ENCODE results near the gene RPL10A.
"Not testable (repeated sequence)": the region's sequence is repeated elsewhere in the genome, so short reads cannot be mapped to it uniquely, and the experiment has no call there.

The RPL10A gene

GRCh38 chr6:35511562-35511941 is 43.4 kb downstream of the RPL10A start (continued):
- TF ChIP-seq, protein P1, sequence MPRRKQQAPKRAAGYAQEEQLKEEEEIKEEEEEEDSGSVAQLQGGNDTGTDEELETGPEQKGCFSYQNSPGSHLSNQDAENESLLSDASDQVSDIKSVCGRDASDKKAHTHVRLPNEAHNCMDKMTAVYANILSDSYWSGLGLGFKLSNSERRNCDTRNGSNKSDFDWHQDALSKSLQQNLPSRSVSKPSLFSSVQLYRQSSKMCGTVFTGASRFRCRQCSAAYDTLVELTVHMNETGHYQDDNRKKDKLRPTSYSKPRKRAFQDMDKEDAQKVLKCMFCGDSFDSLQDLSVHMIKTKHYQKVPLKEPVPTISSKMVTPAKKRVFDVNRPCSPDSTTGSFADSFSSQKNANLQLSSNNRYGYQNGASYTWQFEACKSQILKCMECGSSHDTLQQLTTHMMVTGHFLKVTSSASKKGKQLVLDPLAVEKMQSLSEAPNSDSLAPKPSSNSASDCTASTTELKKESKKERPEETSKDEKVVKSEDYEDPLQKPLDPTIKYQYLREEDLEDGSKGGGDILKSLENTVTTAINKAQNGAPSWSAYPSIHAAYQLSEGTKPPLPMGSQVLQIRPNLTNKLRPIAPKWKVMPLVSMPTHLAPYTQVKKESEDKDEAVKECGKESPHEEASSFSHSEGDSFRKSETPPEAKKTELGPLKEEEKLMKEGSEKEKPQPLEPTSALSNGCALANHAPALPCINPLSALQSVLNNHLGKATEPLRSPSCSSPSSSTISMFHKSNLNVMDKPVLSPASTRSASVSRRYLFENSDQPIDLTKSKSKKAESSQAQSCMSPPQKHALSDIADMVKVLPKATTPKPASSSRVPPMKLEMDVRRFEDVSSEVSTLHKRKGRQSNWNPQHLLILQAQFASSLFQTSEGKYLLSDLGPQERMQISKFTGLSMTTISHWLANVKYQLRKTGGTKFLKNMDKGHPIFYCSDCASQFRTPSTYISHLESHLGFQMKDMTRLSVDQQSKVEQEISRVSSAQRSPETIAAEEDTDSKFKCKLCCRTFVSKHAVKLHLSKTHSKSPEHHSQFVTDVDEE (CRISPR knock-in tag; IDR thresholded peaks at IDR 0.05) = no peak
- no peak for TF ChIP-seq ZNF70 (CRISPR knock-in tag; IDR thresholded peaks at IDR 0.05)

GRCh38 chr6:35512006-35512405 is 43.8 kb downstream of the RPL10A start:
- TF ChIP-seq ZNF8 (CRISPR knock-in tag; IDR thresholded peaks at IDR 0.05) = no peak
- TF ChIP-seq, protein P1 (CRISPR knock-in tag; IDR thresholded peaks at IDR 0.05) = no peak
- no peak for TF ChIP-seq ZC3H10 (CRISPR knock-in tag; IDR thresholded peaks at IDR 0.05)
- TF ChIP-seq SNAI2 (CRISPR knock-in tag; IDR thresholded peaks at IDR 0.05) = no peak
- TF ChIP-seq TOX (CRISPR knock-in tag; IDR thresholded peaks at IDR 0.05; ENCODE audit: borderline replicate concordance) = no peak
- no peak for TF ChIP-seq RARB (CRISPR knock-in tag; IDR thresholded peaks at IDR 0.05)
- ATAC-seq = no peak

- ATAC-seq = no peak
- TF ChIP-seq ZNF8 (CRISPR knock-in tag; IDR thresholded peaks at IDR 0.05) (no peak), ZNF70 (CRISPR knock-in tag; IDR thresholded peaks at IDR 0.05) (no peak), ESRRG (CRISPR knock-in tag; IDR thresholded peaks at IDR 0.05) (no peak), ZFP3 (CRISPR knock-in tag; IDR thresholded peaks at IDR 0.05) (no peak), SNAI2 (CRISPR knock-in tag; IDR thresholded peaks at IDR 0.05) (no peak), ZC3H10 (CRISPR knock-in tag; IDR thresholded peaks at IDR 0.05) (no peak), ZNF565 (CRISPR knock-in tag; conservative IDR thresholded peaks at IDR 0.05; ENCODE audit: low read depth) (no peak), PPARA (CRISPR knock-in tag; IDR thresholded peaks at IDR 0.05; ENCODE audit: borderline replicate concordance) (no peak), CSDC2 (CRISPR knock-in tag; IDR thresholded peaks at IDR 0.05) (no peak)
- TF ChIP-seq, protein P2, sequence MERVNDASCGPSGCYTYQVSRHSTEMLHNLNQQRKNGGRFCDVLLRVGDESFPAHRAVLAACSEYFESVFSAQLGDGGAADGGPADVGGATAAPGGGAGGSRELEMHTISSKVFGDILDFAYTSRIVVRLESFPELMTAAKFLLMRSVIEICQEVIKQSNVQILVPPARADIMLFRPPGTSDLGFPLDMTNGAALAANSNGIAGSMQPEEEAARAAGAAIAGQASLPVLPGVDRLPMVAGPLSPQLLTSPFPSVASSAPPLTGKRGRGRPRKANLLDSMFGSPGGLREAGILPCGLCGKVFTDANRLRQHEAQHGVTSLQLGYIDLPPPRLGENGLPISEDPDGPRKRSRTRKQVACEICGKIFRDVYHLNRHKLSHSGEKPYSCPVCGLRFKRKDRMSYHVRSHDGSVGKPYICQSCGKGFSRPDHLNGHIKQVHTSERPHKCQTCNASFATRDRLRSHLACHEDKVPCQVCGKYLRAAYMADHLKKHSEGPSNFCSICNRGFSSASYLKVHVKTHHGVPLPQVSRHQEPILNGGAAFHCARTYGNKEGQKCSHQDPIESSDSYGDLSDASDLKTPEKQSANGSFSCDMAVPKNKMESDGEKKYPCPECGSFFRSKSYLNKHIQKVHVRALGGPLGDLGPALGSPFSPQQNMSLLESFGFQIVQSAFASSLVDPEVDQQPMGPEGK (CRISPR knock-in tag; IDR thresholded peaks at IDR 0.05; ENCODE audit: borderline replicate concordance) = no peak
Measured at GRCh38 chr6:35512740-35513139, 44.5 kb downstream of the RPL10A start, which contains the start of gene TULP1. TULP1 (minus strand) TSS chr6:35512896; CDS start chr6:35512858, 38 bp downstream.

GRCh38 chr6:35514587-35514986 is 46.4 kb downstream of the RPL10A start:
- TF ChIP-seq, protein P2 (CRISPR knock-in tag; IDR thresholded peaks at IDR 0.05; ENCODE audit: borderline replicate concordance) = no peak
- no peak for TF ChIP-seq BACH2 (CRISPR knock-in tag; IDR thresholded peaks at IDR 0.05; ENCODE audit: borderline replicate concordance)
- no peak for TF ChIP-seq TOX (CRISPR knock-in tag; IDR thresholded peaks at IDR 0.05; ENCODE audit: borderline replicate concordance)
- no peak for TF ChIP-seq ARNTL (CRISPR knock-in tag; IDR thresholded peaks at IDR 0.05; ENCODE audit: borderline replicate concordance, low read depth)
- no peak for ATAC-seq

- ATAC-seq = not testable (repeated sequence)
Measured at GRCh38 chr6:35515939-35516338, 47.7 kb downstream of the RPL10A start.

All from SK-N-SH treated with all-trans-retinoic acid at 6 μM for 48 hours (cell line).